HG02885 (cell line): Measurements from ENCODE around the gene ZNF423.
"Not testable (repeated sequence)": the region's sequence is repeated elsewhere in the genome, so short reads cannot be mapped to it uniquely, and the experiment has no call there.

Experiments
- ATAC-seq: cut with Tn5 transposase; IDR thresholded peaks from one replicate; pipeline ENCODE4 v1.9.1; 2021; ENCODE audit warnings: mild to moderate bottlenecking; ENCODE audit not compliant: unreplicated experiment, poor library complexity

Gene ZNF423

GRCh38 chr16:49506058-49507013, 349.6 kb downstream of the ZNF423 start:
- not testable (repeated sequence) for ATAC-seq

- ATAC-seq, result no peak
Observed at GRCh38 chr16:49505556-49505955, 350.4 kb downstream of the ZNF423 start.

- no peak for ATAC-seq
Observed at GRCh38 chr16:49504626-49505025, 351.3 kb downstream of the ZNF423 start.

- ATAC-seq, result no peak
Observed at GRCh38 chr16:49504023-49504364, 351.9 kb downstream of the ZNF423 start.

- peak; percentile 82 for ATAC-seq
Observed at GRCh38 chr16:49503256-49504022, 352.5 kb downstream of the ZNF423 start.

GRCh38 chr16:49502136-49502881, 353.6 kb downstream of the ZNF423 start:
- no peak for ATAC-seq

GRCh38 chr16:49499869-49500610, 355.9 kb downstream of the ZNF423 start:
- no peak for ATAC-seq

GRCh38 chr16:49499414-49499785, 356.5 kb downstream of the ZNF423 start:
- ATAC-seq, result no peak

GRCh38 chr16:49498666-49499413, 357.1 kb downstream of the ZNF423 start:
- ATAC-seq, result no peak

GRCh38 chr16:49498264-49498663, 357.6 kb downstream of the ZNF423 start:
- no peak for ATAC-seq

GRCh38 chr16:49497466-49497865, 358.4 kb downstream of the ZNF423 start:
- ATAC-seq, result no peak

GRCh38 chr16:49496656-49497055, 359.3 kb downstream of the ZNF423 start:
- no peak for ATAC-seq

GRCh38 chr16:49495596-49496355, 360.1 kb downstream of the ZNF423 start:
- no peak for ATAC-seq

- no peak for ATAC-seq
Observed at GRCh38 chr16:49494891-49495566, 360.9 kb downstream of the ZNF423 start.

- no peak for ATAC-seq
Observed at GRCh38 chr16:49494474-49494873, 361.4 kb downstream of the ZNF423 start.

GRCh38 chr16:49493836-49494235, 362.1 kb downstream of the ZNF423 start:
- ATAC-seq, result no peak

GRCh38 chr16:49492896-49493626, 362.9 kb downstream of the ZNF423 start:
- no peak for ATAC-seq
